Large intestine (tissue), 3 donors: ENCODE data around the gene LEFTY1. TPM values are rescaled to one million over a fixed set of nuclear protein-coding genes. Genes with fewer than 3 reads are reported as not detected.

Experiments
- DNase-seq, 2 donors: peaks; one replicate each; pipeline versions ENCODE4 v3.0.0 to v3.0.0-alpha.2; 2013
- H3K27ac ChIP-seq: one replicate; pipeline ENCODE4 v1.5.1; 2013; ENCODE audit warnings: low read length
- H3K27me3 ChIP-seq: 2 replicates; pipeline ENCODE4 v1.6.1; 2013; ENCODE audit warnings: low read length; ENCODE audit not compliant: control insufficient read depth, insufficient read depth
- H3K36me3 ChIP-seq: 2 replicates; pipeline ENCODE4 v1.6.1; 2013; ENCODE audit warnings: low read length; ENCODE audit not compliant: control insufficient read depth, insufficient read depth
- H3K4me1 ChIP-seq: one replicate; pipeline ENCODE4 v1.6.1; 2013; ENCODE audit warnings: low read length; ENCODE audit not compliant: control insufficient read depth, insufficient read depth
- H3K4me3 ChIP-seq: one replicate; pipeline ENCODE4 v1.5.1; 2013; ENCODE audit warnings: low read length
- H3K9me3 ChIP-seq: one replicate; pipeline ENCODE4 v1.6.1; 2013; ENCODE audit warnings: mild to moderate bottlenecking, low read depth, low read length, moderate library complexity; ENCODE audit not compliant: control insufficient read depth
- WGBS: methylation state at CpG from one replicate; pipeline ENCODE4 v1.1.5; 2013; ENCODE audit warnings: low lambda C conversion rate; ENCODE audit not compliant: insufficient coverage; 5-methylcytosine and 5-hydroxymethylcytosine counted together
- polyA plus RNA-seq: library from polyadenylated mRNA; unstranded; fragments of 120-200 nt; gene quantifications from one replicate; pipeline ENCODE4 v1.2.1, GENCODE V29; 2013

The LEFTY1 gene
- polyA plus RNA-seq, 1 donor, result 0.58 TPM

DNA sequence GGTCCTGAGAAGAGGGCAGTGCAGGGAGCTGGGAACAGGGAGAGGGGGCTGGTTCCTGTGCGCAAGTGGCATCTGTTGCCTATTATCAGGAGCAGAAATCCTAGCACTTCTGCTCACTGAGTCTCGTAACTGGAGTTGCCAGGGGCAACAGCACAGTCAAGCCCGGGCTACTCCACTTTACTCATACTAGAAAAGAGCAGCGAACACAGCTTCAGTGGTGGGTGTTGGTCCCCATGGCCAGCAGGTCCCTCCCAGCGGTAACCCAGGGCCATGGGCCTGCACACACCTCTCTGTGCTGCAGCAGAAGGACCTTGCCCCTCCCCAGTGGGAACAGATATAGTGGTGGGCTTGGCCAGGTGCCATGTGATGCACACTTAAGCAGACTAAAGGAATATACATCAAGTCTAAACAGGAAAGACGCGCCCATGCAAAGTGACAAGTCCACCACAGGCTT is 26.6 kb upstream of the LEFTY1 start:
- no peak overlapping the region for H3K4me3 ChIP-seq
- H3K9me3 ChIP-seq, result no peaks in the 10 kb centered on the region
- H3K36me3 ChIP-seq, result peaks cover 36% of the 10 kb centered on the region
- no peaks in the 10 kb centered on the region for H3K27me3 ChIP-seq
- H3K4me1 ChIP-seq, result peaks cover 10% of the 10 kb centered on the region
- no CpG with 5 or more reads among the region's 7 CpGs for WGBS
- no peak overlapping the region for H3K27ac ChIP-seq
- DNase-seq, result no peak

- Histone ChIP-seq H3K27me3 (no peaks in the 10 kb centered on the region), H3K36me3 (peaks cover 31% of the 10 kb centered on the region), H3K4me1 (peaks cover 10% of the 10 kb centered on the region), H3K9me3 (no peaks in the 10 kb centered on the region), H3K4me3 (no peak overlapping the region), H3K27ac (no peak overlapping the region)
- DNase-seq, result no peak
- 80% methylated on average over 3 of the region's 6 CpGs for WGBS
Measured at GRCh38 chr1:225914947-225915346, 26.0 kb upstream of the LEFTY1 start.

DNA sequence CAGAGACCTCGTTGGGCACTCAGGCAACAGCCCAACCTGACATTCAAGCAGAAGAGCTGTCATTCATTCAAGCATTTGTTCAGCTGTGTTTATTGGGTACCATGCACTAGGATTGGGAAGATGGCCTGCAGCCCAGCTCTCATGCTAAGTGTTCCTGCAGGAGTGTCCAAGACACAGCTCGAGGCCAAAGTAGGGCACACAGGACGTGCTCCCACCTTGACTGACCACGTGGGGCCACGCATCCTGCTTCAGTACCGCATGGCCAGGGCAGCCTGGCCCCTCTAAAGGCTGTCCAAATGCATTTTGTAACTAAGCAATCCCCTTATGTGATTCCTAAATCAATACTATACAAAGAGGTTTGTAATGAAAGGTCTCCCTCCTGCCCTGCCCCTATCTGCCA is 25.4 kb upstream of the LEFTY1 start:
- Histone ChIP-seq H3K9me3 (no peaks in the 10 kb centered on the region), H3K27ac (no peak overlapping the region), H3K36me3 (peaks cover 27% of the 10 kb centered on the region), H3K27me3 (no peaks in the 10 kb centered on the region), H3K4me3 (no peak overlapping the region), H3K4me1 (peaks cover 10% of the 10 kb centered on the region)
- WGBS, result no CpG with 5 or more reads among the region's 6 CpGs
- DNase-seq, result no peak

DNA sequence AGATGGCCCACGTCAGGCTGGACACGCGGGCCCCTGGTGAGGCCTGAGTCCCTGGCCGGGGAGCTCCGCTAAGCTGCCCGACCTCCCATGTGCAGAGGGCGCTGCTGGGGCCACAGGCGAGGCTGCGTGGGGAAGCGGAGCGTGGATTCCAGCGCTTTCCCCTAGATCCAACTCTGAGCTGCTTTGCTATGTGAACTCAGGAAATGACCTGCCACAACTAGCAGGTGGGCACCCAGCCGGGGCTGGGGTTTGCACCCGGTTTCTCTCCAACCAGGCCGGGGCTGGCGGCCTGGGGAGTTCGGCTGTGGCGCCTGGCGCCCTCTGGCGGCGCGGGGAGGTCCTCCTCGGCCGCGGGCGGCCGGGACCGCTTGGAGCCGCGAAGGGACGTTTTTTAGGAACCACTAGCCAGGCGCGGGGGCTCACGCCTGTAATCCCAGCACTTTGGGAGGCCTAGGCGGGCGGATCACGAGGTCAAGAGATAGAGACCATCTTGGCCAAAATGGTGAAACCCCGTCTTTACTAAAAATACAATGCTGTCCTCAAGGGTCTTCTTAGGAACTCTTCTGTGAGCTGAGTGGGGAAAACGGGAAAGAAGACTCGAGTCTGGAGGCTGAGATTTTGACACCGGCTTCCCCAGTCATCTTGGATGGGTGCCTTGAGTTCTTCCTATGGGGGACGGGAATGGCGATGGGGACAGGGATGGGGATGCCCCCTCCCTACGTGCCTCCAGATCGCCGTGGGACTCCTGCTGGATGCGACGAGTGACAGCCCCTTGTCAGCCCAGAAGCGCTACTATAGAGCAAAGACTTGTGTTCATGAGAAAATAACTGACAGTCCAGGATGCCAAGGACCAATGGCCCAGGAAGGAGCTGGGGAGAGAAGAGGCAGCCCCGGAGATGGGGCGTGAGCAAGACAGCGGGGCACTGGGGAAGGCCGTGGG is 22.5 kb upstream of the LEFTY1 start:
- peaks cover 10% of the 10 kb centered on the region for H3K4me1 ChIP-seq
- H3K9me3 ChIP-seq, result no peaks in the 10 kb centered on the region
- WGBS, result no CpG with 5 or more reads among the region's 53 CpGs
- H3K27me3 ChIP-seq, result no peaks in the 10 kb centered on the region
- no peak overlapping the region for H3K4me3 ChIP-seq
- peak; percentile 30 to 61 for DNase-seq
- H3K36me3 ChIP-seq, result peaks cover 5% of the 10 kb centered on the region
- H3K27ac ChIP-seq, result no peak overlapping the region

- peaks cover 10% of the 10 kb centered on the region for H3K4me1 ChIP-seq
- no peak overlapping the region for H3K27ac ChIP-seq
- H3K36me3 ChIP-seq, result peaks cover 2% of the 10 kb centered on the region
- H3K27me3 ChIP-seq, result no peaks in the 10 kb centered on the region
- WGBS, result no CpG with 5 or more reads among the region's 1 CpG
- no peak for DNase-seq
- no peak overlapping the region for H3K4me3 ChIP-seq
- no peaks in the 10 kb centered on the region for H3K9me3 ChIP-seq
Measured at GRCh38 chr1:225909477-225909876, 20.5 kb upstream of the LEFTY1 start.

DNA sequence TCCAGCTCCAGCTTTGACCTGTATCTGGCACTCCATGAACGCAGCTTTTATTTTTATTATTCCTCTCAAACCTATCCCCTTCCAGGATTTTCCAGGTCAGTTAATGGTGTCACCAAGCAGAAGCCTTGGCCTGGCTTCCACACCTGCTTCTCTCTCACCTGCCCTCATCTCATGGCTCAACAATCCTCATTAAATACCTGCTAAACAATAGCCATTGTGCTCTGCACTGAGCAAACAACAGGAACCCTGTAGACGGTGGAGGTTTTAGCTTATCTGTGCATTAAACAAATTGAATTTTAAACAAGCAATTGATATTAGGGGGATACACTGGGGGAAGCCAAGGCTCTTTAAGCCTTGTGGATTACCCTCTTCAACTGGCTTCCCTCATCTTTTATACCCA is 19.8 kb upstream of the LEFTY1 start:
- no peaks in the 10 kb centered on the region for H3K9me3 ChIP-seq
- WGBS, result 40% methylated on average over 1 of the region's 2 CpGs
- H3K36me3 ChIP-seq, result peaks cover 2% of the 10 kb centered on the region
- no peak for DNase-seq
- H3K27ac ChIP-seq, result no peak overlapping the region
- H3K27me3 ChIP-seq, result no peaks in the 10 kb centered on the region
- H3K4me1 ChIP-seq, result peaks cover 10% of the 10 kb centered on the region
- H3K4me3 ChIP-seq, result no peak overlapping the region

DNA sequence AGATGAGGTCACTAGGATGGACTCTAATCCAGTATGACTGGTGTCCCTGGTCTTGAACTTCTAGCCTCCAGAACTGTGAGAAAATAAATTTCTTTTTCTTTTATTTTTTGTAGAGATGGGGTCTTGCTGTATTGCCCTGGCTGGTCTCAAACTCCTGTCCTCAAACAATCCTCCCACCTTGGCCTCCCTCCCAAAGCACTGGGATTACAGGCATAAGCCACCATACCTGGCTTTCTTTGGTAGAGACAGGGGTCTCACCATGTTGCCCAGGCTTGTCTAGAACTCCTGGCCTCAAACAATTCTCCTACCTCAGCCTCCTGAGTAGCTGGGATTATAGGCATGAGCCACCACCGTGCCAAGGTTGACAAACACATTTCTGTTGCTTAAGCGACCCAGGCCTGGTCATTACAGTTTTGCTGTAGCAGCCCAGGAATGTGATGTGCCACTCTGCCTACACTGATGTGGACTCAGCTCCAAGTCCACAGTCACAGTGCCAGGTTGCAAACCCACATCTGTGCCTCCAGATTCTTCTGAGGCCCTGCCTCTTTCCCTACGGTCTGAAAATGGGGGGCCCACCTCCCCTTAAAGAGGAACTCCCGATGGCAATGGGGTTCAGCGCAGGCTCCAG is 19.2 kb upstream of the LEFTY1 start:
- no peak for DNase-seq
- H3K27me3 ChIP-seq, result no peaks in the 10 kb centered on the region
- no peaks in the 10 kb centered on the region for H3K9me3 ChIP-seq
- H3K4me3 ChIP-seq, result no peak overlapping the region
- H3K27ac ChIP-seq, result no peak overlapping the region
- WGBS, result no CpG with 5 or more reads among the region's 5 CpGs
- H3K36me3 ChIP-seq, result peaks cover 2% of the 10 kb centered on the region
- H3K4me1 ChIP-seq, result peaks cover 10% of the 10 kb centered on the region

GRCh38 chr1:225907341-225907740 is 18.4 kb upstream of the LEFTY1 start:
- Histone ChIP-seq H3K27me3 (no peaks in the 10 kb centered on the region), H3K27ac (no peak overlapping the region), H3K9me3 (no peaks in the 10 kb centered on the region), H3K4me1 (peaks cover 10% of the 10 kb centered on the region), H3K4me3 (no peak overlapping the region), H3K36me3 (no peaks in the 10 kb centered on the region)
- WGBS, result 80% methylated on average over 1 of the region's 7 CpGs
- DNase-seq, result no peak

DNA sequence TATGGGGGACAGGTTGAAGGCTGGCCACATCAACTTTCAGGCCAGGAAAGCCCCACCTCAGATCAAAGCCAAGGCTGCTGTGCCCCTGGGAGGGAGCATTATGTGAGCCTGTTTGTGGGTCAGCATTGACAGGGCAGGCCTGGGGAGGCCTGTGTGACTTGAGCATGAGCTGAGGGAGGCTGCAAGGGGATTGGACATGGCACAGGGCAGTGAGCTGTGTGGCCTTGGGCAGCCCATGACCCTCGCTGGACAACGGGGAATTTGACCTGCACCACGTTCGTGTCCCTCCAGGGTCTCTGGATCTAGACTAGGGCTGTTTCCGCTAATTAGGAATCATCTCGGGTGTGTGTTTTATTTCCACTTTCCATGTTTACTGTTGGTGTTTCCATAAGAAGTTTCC is 17.5 kb upstream of the LEFTY1 start:
- Histone ChIP-seq H3K27me3 (no peaks in the 10 kb centered on the region), H3K9me3 (no peaks in the 10 kb centered on the region), H3K4me1 (peaks cover 6% of the 10 kb centered on the region), H3K36me3 (no peaks in the 10 kb centered on the region), H3K4me3 (no peak overlapping the region), H3K27ac (no peak overlapping the region)
- DNase-seq, result no peak
- no CpG with 5 or more reads among the region's 6 CpGs for WGBS

DNA sequence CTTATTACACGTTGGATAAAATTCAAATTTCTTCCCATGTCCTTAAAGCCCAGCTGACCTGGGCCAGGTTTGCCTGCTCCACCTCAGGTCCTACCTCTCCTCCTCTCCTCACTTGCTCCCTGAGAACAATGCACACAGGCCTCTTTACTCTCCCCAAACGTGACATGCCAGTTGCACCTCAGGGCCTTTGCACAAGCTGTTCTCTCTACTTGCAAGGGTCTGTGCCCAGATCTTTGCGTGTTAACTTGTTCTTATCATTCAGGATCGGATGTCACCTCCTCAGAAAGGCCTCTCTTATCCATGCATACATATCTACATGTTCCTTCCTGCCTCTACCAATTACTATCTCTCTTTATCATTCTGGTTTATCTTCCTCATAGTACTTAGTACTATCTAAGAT is 14.7 kb upstream of the LEFTY1 start:
- H3K27ac ChIP-seq, result no peak overlapping the region
- H3K4me3 ChIP-seq, result no peak overlapping the region
- 82% methylated on average over 3 of the region's 4 CpGs for WGBS
- H3K27me3 ChIP-seq, result no peaks in the 10 kb centered on the region
- H3K36me3 ChIP-seq, result no peaks in the 10 kb centered on the region
- H3K4me1 ChIP-seq, result no peaks in the 10 kb centered on the region
- no peak for DNase-seq
- H3K9me3 ChIP-seq, result no peaks in the 10 kb centered on the region
